Measurements from ENCODE around the gene HPSE2.
"Not testable (repeated sequence)": the region's sequence is repeated elsewhere in the genome, so short reads cannot be mapped to it uniquely, and the experiment has no call there.

Gene HPSE2

GRCh38 chr10:99143651-99144050, 92.0 kb downstream of the HPSE2 start:
- no peak for DNase-seq

DNA sequence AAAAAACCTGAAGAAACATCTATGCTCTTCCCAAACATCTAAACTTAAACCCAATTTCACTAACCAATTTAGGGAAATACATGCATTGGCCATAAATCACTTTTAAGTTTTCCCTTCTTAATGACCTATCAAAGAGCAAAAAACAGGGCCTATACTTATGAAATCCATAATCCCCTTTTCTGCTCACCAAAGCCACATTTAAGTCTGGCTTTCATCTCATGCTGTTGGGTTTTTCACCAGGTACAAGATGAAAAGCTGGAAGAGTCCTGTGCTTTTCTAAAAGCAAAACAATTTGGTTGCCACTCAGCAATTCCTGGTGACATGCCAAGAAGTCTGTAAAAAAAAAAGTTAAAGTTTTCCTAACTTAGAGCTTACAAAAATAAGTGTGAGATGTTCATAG, 92.6 kb downstream of the HPSE2 start:
- no peak for DNase-seq

GRCh38 chr10:99132897-99133296, 102.8 kb downstream of the HPSE2 start:
- not testable (repeated sequence) for DNase-seq

DNA sequence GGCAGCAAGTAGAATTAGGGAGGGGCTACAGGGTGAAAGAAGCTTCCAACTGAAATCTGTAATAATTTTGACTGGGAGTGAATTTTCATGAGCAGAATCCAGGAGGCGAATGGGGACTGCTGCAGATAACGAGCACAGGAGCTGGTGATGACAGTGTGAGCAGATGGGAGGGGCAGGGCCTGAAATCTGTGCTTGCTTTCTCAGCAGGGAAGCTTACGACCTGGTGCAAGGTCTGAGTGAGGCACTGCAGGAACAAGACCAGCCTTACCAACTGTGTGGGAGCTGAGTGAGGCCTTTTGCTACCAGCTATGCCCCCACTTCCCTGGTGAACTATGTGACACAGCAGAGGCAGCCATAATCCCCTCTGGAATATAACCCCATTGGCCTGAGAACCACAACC, 109.8 kb downstream of the HPSE2 start:
- no peak for DNase-seq

- no peak for DNase-seq
Measured at GRCh38 chr10:99124376-99124775, 111.3 kb downstream of the HPSE2 start.

GRCh38 chr10:99123851-99124250, 111.8 kb downstream of the HPSE2 start:
- DNase-seq, result no peak

- DNase-seq, result no peak
Measured at GRCh38 chr10:99123336-99123735, 112.3 kb downstream of the HPSE2 start.

DNA sequence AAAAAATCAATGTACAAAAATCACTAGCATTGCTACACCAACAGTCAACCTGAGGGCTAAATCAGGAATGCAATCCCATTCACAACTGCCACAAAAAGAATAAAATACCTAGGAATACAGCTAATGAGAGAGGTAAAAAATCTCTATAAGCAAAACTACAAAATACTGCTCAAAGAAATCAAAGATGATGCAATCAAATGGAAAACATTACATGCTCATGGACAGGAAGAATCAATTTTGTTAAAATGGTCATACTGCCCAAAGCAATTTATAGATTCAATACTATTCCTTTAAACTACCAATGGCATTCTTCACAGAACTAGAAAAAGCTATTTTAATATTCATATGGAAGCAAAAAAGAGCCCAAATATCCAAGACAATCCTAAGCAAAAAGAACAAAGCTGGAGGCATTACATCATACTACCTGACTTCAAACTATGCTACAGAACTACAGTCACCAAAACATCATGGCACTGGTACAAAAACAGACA, 116.3 kb downstream of the HPSE2 start:
- no peak for DNase-seq

DNA sequence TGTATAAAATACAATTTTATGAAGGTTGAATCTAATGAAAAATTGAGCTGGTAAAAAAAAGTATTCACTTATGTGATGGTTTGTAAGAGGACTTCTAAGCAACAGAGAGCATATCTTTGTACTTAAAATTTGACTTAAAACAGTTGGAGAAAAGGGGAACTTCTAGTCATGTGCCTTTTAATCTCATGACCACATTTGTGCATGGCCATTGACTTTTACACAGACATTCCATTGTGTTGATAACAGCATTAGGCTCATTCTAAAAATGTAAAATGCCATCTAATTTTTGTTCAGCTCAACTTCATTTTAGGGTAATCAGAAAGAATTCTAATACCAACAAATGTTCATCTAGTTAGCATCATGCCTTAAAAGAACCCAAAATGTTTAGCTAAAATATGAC, 119.9 kb downstream of the HPSE2 start:
- DNase-seq, result no peak

DNA sequence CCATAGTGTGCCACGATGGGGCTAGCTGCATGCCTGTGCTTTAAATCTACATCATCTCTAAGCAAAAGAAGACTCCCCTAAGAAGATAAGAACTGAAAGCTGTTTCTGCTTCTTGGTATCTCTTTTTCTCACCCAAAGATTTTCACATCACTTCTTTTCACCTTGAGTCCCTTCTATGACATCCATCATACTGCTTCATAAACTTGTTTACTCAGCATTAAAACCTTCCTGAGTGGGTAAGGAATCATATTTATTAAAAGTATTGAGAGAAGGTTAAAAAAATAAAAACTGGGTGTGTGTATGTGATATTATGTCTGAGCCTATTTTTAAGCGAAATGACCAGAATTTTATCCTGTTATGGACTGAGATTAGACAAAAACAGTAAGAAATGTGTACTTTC, 150.3 kb downstream of the HPSE2 start:
- no peak for DNase-seq

- DNase-seq, result no peak
Measured at GRCh38 chr10:99084161-99084560, 151.5 kb downstream of the HPSE2 start.

- no peak for DNase-seq
Measured at GRCh38 chr10:99080275-99080945, 155.2 kb downstream of the HPSE2 start.

GRCh38 chr10:99062591-99062990, 173.1 kb downstream of the HPSE2 start:
- no peak for DNase-seq

GRCh38 chr10:99058762-99059161, 176.9 kb downstream of the HPSE2 start:
- no peak for DNase-seq

GRCh38 chr10:99057936-99058690, 177.5 kb downstream of the HPSE2 start:
- DNase-seq, result no peak

DNA sequence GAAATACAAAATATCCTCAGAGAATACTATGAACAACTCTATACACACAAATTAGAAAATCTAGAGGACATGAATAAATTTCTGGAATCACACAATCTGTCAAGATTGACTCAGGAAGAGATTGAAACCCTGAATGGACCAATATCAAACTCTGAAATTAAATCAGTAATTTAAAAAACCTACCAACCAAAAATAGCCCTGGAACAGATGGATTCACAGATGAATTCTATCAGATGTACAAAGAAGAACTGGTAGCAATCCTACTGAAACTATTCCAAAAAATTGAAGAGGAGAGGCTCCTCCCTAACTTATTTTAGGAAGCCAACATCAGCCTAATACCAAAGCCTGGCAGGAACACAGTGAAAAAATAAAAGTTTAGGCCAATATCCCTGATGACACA, 190.0 kb downstream of the HPSE2 start:
- no peak for DNase-seq

- DNase-seq, result no peak
Measured at GRCh38 chr10:99042051-99042771, 193.4 kb downstream of the HPSE2 start.

DNA sequence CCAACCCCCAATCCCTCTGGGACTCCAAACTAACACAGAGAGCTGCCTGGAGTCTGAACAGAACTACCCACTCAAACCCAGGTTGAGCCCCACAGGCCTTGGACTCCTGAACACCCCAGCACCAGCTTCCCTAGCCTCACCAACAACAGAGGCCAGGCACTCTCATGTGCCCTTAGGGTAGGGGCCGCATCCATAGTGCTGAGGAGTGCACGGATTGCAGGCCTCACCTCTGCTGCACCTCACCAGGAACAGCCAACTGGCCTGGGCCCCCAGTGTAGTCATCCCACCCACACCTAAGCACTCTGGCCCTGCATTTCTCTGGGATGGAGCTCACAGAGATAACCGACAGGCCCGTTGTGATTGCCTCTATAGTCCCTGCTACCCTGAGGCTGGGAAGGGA, 194.2 kb downstream of the HPSE2 start:
- no peak for DNase-seq

DNA sequence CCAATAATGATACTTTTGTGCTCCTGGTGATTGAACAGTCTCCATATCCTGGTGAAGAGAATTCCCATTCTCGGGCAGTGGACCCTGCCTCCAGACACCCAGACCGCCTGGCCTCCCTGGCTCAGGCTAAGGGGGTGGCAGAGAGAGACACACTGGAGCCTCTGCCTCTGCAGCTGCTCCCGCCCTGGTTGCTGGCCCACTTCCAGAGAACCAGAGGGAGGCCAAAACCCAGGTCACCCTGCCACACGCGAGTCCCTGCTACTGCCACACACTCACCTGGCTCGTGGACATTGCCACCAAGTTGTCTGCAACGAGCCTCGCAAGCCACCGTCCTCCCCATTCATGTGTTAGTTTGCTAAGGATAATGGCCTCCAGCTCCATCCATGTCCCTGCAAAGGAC, 221.8 kb downstream of the HPSE2 start:
- no peak for DNase-seq

DNA sequence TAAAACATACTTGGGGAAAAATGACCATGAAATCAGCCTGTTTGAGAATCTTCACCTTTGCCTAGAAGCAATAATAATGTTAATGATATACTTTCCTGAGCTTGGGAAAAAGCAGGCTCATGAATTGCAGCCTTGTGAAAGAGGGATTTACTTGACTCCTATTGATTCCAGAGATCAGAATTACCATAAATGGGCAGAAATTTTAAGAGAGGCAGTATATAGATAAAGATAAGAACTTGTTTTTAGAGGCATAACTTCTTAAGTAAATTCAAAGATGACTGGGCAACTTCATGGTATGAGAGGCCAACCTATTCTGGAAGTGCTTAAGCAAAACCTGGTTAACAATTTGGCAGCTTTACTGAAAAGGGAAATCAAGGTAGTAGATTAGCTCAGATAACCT, 225.4 kb downstream of the HPSE2 start:
- no peak for DNase-seq

- no peak for DNase-seq
Measured at GRCh38 chr10:99008054-99008453, 227.6 kb downstream of the HPSE2 start.

GRCh38 chr10:99007457-99007856, 228.2 kb downstream of the HPSE2 start:
- no peak for DNase-seq

GRCh38 chr10:99005254-99005653, 230.4 kb downstream of the HPSE2 start:
- DNase-seq, result no peak

DNA sequence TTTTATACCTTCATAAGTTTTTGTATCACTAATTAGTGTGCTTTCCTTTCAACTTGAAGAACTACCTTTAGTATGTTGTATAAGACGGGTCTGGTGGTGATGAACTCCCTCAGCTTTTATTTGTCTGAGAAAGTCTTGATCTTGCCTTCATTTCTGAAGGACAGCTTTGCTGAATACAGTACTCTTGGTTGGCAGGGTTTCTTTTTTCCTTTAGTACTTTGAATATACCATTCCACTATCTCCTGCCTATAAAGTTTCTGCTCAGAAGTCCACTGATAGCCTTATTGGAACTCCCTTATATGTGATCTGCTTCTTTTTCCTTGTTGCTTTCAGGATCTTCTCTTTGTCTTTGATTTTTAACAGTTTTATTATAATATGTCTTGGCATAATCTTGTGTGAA, 230.9 kb downstream of the HPSE2 start:
- DNase-seq, result no peak

Data from SIG-M5 (cell line).